ENCODE results near the gene ZNF532. TPM values are rescaled to one million over a fixed set of nuclear protein-coding genes. Genes with fewer than 3 reads are reported as not detected.
A peak's percentile ranks its signal among the peaks of the same experiment; 100 is the strongest.

Gene ZNF532
- total RNA-seq, 4 donors from 2014 or later, result 98.7 to 125 (median 113) TPM

GRCh38 chr18:58937071-58937886 lies 72.6 kb downstream of the ZNF532 start:
- peaks cover 0 to 32% (median 18%) of the 10 kb centered on the region in 4 donors for H3K4me1 ChIP-seq
- peak overlapping the region; percentile 21 to 76 (median 54) for H3K27ac ChIP-seq
- peaks cover 3 to 32% (median 4%) of the 10 kb centered on the region in 3 donors for H3K36me3 ChIP-seq
- H3K27me3 ChIP-seq, result no peaks in the 10 kb centered on the region
- WGBS, 2 donors, result 52 to 53% methylated on average over 3 of the region's 3 CpGs
- H3K9me3 ChIP-seq, result no peaks in the 10 kb centered on the region
- DNase-seq (ENCODE audit: low spot score in 2 of 2), result no peak
- H3K4me3 ChIP-seq, result no peak overlapping the region
- TF ChIP-seq EP300 (IDR thresholded peaks at IDR 0.05) (peak in 1 of 2 donors; percentile 37), POLR2A (IDR thresholded peaks at IDR 0.05) (no peak)

DNA sequence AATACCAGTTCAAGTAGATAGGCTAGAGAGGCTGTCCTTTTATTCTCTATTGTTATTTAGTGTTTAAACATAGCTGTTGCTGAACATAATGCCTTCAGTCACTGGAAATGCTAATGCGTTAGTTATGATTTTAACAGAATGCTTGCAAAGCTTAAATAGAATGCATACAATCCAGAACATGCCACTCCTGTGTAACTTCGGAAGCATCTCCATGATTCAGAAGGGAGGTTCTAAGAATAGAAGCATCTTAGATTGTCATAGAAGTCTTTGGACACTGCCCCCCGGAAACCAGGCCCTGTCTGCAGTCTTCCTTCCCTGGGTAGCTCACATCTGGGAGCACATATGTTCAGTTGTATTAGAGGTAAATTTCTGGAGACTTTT lies 73.2 kb downstream of the ZNF532 start:
- Histone ChIP-seq H3K4me1 (peaks cover 0 to 38% (median 18%) of the 10 kb centered on the region in 4 donors), H3K9me3 (no peaks in the 10 kb centered on the region), H3K27me3 (no peaks in the 10 kb centered on the region), H3K27ac (peak overlapping the region in 2 of 4 donors; percentile 56 to 76), H3K4me3 (no peak overlapping the region), H3K36me3 (peaks cover 3 to 32% (median 4%) of the 10 kb centered on the region in 3 donors)
- no peak for TF ChIP-seq EP300 (IDR thresholded peaks at IDR 0.05)
- TF ChIP-seq, protein P1, sequence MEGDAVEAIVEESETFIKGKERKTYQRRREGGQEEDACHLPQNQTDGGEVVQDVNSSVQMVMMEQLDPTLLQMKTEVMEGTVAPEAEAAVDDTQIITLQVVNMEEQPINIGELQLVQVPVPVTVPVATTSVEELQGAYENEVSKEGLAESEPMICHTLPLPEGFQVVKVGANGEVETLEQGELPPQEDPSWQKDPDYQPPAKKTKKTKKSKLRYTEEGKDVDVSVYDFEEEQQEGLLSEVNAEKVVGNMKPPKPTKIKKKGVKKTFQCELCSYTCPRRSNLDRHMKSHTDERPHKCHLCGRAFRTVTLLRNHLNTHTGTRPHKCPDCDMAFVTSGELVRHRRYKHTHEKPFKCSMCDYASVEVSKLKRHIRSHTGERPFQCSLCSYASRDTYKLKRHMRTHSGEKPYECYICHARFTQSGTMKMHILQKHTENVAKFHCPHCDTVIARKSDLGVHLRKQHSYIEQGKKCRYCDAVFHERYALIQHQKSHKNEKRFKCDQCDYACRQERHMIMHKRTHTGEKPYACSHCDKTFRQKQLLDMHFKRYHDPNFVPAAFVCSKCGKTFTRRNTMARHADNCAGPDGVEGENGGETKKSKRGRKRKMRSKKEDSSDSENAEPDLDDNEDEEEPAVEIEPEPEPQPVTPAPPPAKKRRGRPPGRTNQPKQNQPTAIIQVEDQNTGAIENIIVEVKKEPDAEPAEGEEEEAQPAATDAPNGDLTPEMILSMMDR (IDR thresholded peaks at IDR 0.05), result no peak
- no peak for TF ChIP-seq POLR2A (IDR thresholded peaks at IDR 0.05)
- 51 to 56% methylated on average over 3 of the region's 3 CpGs for WGBS, 2 donors
- DNase-seq (ENCODE audit: low spot score in 2 of 2), result no peak

GRCh38 chr18:58941426-58942099 lies 76.9 kb downstream of the ZNF532 start:
- WGBS, 2 donors, result 95 to 98% methylated on average over 8 of the region's 8 CpGs
- Histone ChIP-seq H3K9me3 (no peaks in the 10 kb centered on the region), H3K36me3 (peaks cover 3 to 32% (median 4%) of the 10 kb centered on the region in 3 donors), H3K27ac (no peak overlapping the region), H3K4me3 (no peak overlapping the region), H3K27me3 (no peaks in the 10 kb centered on the region), H3K4me1 (peaks cover 0 to 45% (median 9%) of the 10 kb centered on the region in 4 donors)
- no peak for DNase-seq (ENCODE audit: low spot score in 2 of 2)
- TF ChIP-seq, protein P1 (IDR thresholded peaks at IDR 0.05), result no peak

GRCh38 chr18:58943896-58944295 lies 79.2 kb downstream of the ZNF532 start:
- WGBS, 2 donors, result 60 to 79% methylated on average over 3 of the region's 3 CpGs
- no peak overlapping the region for H3K4me3 ChIP-seq
- no peaks in the 10 kb centered on the region for H3K27me3 ChIP-seq
- peaks cover 3 to 44% (median 4%) of the 10 kb centered on the region in 3 donors for H3K36me3 ChIP-seq
- H3K27ac ChIP-seq, result no peak overlapping the region
- H3K9me3 ChIP-seq, result no peaks in the 10 kb centered on the region
- TF ChIP-seq, protein P1 (IDR thresholded peaks at IDR 0.05), result no peak
- no peak for TF ChIP-seq POLR2A (IDR thresholded peaks at IDR 0.05)
- no peak for DNase-seq (ENCODE audit: low spot score in 2 of 2)
- H3K4me1 ChIP-seq, result peaks cover 0 to 30% (median 0%) of the 10 kb centered on the region in 4 donors

- Histone ChIP-seq H3K36me3 (peaks cover 0 to 43% (median 0%) of the 10 kb centered on the region in 3 donors), H3K4me1 (peaks cover 0 to 46% (median 0%) of the 10 kb centered on the region in 4 donors)
These were observed 82.6 kb downstream of the ZNF532 start for GRCh38 chr18:58947136-58947732.

More at GRCh38 chr18:58947136-58947732, 82.6 kb downstream of the ZNF532 start:
- Histone ChIP-seq H3K4me3 (no peak overlapping the region), H3K27me3 (no peaks in the 10 kb centered on the region), H3K27ac (no peak overlapping the region), H3K9me3 (no peaks in the 10 kb centered on the region)
- no peak for DNase-seq (ENCODE audit: low spot score in 2 of 2)
- 77 to 83% methylated on average over 7 of the region's 7 CpGs for WGBS, 2 donors
- TF ChIP-seq, protein P1 (IDR thresholded peaks at IDR 0.05), result no peak
- TF ChIP-seq EP300 (IDR thresholded peaks at IDR 0.05), result no peak
- no peak for TF ChIP-seq POLR2A (IDR thresholded peaks at IDR 0.05)

Data from tibial nerve (tissue), 4 donors.